Inflammatory macrophage (primary cell): ENCODE measurements around the gene CHD2.

Source experiments
- DNase-seq, 2 donors: peaks; one replicate each; pipeline ENCODE4 v3.0.0-alpha.2; 2020 to 2022

CHD2 gene

DNA sequence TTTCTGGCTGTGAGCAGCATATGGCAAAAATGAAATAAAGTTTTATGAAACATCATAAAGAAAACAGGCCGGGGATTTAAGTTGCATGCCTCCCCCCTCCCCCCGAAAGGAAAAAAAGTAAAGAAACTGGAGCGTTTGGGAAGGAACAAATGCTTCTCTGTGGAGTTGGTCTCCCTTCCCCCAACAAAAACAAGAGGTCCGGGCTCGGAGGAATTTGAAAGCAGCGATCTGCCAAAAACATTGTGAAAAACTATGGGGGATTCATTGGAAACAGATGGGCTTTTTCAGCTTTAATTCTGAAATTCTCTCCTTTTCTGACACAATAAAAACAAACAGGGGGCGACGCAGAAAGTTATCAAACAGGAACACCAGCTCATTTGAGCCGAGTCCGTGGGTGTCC, 171.9 kb downstream of the CHD2 start:
- DNase-seq, result no peak

DNA sequence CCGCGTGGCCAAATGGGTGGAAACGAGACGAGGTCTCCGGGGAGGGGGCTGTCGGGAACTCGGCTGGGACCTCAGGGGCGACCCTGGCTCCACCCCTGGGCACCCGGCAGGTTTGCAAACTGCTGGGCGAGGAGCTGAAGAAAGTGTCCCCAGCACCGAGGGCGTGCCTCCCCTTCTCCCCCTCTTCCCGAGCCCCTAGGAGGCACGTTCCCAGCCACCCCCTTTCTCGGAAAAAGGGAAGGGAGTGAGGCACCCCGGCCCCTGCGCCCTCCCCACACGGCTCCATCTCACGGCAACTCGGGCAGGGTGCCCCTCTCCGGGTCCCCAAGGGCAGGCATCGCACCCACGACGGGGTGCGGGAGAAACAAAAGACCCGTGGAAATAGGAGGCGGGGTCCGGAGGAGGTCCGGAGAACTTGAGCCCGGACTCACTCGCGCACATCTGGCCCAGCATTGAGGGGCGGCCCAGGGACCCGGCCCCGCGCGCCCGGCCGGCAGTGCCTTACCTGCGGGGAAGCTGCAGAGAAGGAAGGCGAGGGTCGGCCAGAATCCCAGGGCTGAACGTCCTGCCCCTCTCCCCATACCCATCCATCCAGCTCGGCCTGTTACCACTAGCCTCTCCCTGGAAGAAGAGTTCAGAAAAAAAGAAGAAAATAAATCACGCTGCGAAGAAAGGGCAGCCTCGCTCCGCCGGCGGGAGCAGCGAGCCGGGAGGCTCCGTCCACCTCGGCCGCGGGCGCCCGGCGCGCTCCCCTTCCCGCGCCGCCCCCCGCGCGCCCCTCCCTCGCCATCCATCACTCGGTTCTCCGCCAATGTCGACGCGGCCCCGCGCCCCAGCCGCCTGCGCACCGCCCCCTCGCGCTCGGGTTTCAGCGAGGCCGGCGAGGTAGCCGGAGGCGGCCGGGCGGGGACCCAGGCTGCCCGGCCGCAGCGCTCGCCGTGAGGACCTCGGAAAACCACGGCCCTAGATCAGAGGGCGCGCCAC, 172.6 kb downstream of the CHD2 start:
- DNase-seq, result no peak

DNA sequence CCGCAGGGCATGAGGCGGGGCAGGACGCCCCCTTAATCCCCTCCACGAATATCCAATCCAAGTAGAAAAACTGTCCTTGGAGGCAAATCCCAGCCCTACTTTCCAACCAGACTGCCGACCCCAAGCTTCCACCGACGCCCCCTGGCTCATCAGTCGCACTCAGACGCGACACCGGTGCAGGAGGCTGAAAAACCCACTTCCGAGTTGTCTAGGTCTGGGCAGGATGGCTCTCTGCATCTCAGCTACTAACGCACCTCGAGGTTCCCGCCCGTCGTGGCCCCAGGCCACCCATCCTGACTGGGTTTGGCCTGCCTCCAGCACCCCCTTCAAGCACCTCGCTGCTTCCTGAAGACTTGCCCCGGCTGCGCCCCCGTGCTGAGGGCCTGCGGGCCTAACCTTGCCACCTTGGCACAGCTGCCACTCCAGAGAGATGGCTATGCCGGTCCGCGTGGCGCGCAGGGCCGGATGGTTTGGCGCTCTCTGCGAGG, 173.4 kb downstream of the CHD2 start:
- no peak for DNase-seq

DNA sequence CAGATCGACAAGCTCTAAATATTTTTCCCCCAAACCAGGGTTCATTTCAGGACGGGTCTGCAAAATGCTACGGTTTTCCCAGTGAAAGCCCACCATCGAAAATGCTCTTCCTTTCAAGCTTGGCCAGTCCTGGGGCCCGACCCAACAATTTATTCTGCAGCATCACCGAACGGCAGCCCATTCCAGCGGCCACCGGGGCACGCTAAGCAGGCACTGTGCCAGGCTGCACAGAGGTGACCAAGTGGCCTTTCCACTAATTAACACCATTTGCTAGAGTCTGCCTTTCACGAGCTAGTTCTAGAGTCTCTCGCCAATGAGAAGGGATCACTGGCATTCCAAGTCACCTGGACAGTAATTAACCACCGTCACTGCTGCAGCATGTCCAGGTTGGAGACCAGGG, 174.5 kb downstream of the CHD2 start:
- DNase-seq, result no peak

- no peak for DNase-seq
Observed at GRCh38 chr15:93076217-93076616, 176.1 kb downstream of the CHD2 start.

GRCh38 chr15:93076875-93077274, 176.8 kb downstream of the CHD2 start:
- DNase-seq, result no peak
